ENCODE data around the gene SSNA1.

The SSNA1 gene

DNA sequence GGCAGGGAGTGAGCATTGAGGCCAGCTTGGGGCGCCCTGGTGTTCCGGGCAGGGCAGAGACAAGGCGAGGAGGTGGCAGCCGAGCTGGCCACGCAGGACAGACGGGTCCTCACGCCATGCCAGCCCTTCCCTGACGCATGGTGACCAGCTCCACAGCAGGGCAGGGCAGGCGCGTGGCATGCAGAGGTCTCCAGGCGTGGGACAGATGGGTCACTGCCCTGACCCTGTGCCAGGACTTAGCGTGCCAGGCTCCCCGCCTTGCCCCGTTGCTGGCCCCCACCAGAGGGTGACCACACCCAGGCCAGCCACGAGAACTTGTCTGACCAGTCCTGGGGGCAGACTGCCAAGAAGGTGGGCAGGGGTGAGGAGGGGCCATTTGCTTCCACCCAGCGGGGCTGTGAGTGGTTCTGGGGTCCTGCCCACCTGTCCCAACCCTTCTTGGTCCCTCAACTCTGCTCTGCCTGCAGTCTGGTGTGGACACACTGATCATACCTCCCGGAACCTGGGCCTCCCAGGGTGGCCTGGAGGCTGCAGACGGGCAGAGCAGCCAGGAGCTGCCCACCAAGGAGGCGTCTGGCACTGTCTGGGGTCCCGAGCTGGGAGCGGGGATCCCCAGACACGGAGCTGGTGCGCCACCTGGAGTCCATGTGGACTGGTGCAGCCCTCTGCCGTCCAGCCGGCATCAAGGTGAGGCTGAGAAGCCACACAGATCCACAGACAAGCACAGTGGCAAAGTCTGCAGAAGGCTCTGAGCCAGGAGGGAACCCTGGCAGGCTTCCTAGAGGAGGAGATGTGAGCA, 38.8 kb downstream of the SSNA1 start, which contains the start of gene RNF224 (continued):
- TF ChIP-seq KLF8 (tag by site-specific recombination; IDR thresholded peaks at IDR 0.05) (peak; percentile 51; the same call in 1 of the 2 replicates), ZNF324 (tag by site-specific recombination; IDR thresholded peaks at IDR 0.05) (0 out of 2 replicates have a peak, but pooled peaks have one; percentile 18), SETDB1 (IDR thresholded peaks at IDR 0.05; ENCODE audit: insufficient read length, low read length) (no peak), ZBTB8A (tag by site-specific recombination; IDR thresholded peaks at IDR 0.05) (no peak), ZNF2 (tag by site-specific recombination; IDR thresholded peaks at IDR 0.05) (peak; percentile 63; the same call in 1 of the 2 replicates), ZNF174 (tag by site-specific recombination; IDR thresholded peaks at IDR 0.05) (no peak), GLIS1 (tag by site-specific recombination; IDR thresholded peaks at IDR 0.05) (peak; percentile 81), ZBTB17 (tag by site-specific recombination; IDR thresholded peaks at IDR 0.05) (peak; percentile 85), ZNF549 (tag by site-specific recombination; IDR thresholded peaks at IDR 0.05) (no peak), ZNF600 (tag by site-specific recombination; IDR thresholded peaks at IDR 0.05) (no peak), SP7 (tag by site-specific recombination; IDR thresholded peaks at IDR 0.05) (peak; percentile 17; the same call in 1 of the 2 replicates), ZNF521 (tag by site-specific recombination; IDR thresholded peaks at IDR 0.05) (no peak), GFI1B (tag by site-specific recombination; IDR thresholded peaks at IDR 0.05) (no peak), ZNF140 (tag by site-specific recombination; IDR thresholded peaks at IDR 0.05) (no peak), ZNF837 (tag by site-specific recombination; IDR thresholded peaks at IDR 0.05) (no peak)
- TF ChIP-seq, protein P1, sequence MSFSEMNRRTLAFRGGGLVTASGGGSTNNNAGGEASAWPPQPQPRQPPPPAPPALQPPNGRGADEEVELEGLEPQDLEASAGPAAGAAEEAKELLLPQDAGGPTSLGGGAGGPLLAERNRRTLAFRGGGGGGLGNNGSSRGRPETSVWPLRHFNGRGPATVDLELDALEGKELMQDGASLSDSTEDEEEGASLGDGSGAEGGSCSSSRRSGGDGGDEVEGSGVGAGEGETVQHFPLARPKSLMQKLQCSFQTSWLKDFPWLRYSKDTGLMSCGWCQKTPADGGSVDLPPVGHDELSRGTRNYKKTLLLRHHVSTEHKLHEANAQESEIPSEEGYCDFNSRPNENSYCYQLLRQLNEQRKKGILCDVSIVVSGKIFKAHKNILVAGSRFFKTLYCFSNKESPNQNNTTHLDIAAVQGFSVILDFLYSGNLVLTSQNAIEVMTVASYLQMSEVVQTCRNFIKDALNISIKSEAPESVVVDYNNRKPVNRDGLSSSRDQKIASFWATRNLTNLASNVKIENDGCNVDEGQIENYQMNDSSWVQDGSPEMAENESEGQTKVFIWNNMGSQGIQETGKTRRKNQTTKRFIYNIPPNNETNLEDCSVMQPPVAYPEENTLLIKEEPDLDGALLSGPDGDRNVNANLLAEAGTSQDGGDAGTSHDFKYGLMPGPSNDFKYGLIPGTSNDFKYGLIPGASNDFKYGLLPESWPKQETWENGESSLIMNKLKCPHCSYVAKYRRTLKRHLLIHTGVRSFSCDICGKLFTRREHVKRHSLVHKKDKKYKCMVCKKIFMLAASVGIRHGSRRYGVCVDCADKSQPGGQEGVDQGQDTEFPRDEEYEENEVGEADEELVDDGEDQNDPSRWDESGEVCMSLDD (tag by site-specific recombination; IDR thresholded peaks at IDR 0.05): peak; percentile 88
- TF ChIP-seq, protein P2, sequence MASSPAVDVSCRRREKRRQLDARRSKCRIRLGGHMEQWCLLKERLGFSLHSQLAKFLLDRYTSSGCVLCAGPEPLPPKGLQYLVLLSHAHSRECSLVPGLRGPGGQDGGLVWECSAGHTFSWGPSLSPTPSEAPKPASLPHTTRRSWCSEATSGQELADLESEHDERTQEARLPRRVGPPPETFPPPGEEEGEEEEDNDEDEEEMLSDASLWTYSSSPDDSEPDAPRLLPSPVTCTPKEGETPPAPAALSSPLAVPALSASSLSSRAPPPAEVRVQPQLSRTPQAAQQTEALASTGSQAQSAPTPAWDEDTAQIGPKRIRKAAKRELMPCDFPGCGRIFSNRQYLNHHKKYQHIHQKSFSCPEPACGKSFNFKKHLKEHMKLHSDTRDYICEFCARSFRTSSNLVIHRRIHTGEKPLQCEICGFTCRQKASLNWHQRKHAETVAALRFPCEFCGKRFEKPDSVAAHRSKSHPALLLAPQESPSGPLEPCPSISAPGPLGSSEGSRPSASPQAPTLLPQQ (tag by site-specific recombination; IDR thresholded peaks at IDR 0.05): no peak

DNA sequence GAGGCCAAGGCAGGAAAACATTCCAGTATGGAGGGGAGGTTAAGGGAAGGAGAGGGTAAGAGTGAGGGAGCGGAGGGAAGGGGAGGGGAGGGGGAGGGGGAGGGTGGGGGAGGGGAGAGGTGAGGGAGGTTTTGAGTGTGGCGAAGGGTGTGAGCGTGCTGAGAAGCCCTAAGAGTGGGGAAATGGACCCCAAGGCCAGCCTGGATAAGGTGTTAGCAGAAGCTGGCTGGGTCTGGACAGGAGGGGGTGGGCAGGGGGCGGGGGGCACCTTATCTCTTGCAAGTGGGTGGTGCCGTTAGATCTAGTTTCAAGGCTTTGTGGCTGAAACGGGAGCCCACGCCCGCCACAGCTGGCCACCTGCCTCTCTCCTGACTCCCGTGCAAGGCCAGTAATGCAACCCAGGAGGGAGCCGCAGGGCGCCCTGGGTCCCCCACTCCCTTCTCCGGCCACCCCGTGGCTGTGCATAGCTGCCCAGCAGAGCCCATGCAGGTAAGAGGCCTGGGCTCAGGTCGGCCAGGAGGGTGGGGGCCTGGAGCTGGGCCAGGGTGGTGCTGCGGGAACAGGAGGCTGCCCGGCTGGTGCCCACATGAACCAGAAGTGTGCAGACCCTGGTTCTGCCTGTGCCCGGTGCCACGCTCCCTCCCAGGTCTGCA, 39.5 kb downstream of the SSNA1 start:
- Histone ChIP-seq H3K36me3 (ENCODE audit: control insufficient read depth in 2 of 2, insufficient read depth in 1 of 2, low read length in 2 of 2) (no peaks in the 10 kb centered on the region), H3K4me1 (ENCODE audit: control insufficient read depth, insufficient read depth, low read length) (peaks cover under 1% of the 10 kb centered on the region), H3K4me3 (ENCODE audit: low read depth, low read length) (no peak overlapping the region), H3K9me3 (ENCODE audit: control insufficient read depth, insufficient read depth, low read depth, low read length) (no peaks in the 10 kb centered on the region), H3K27ac (ENCODE audit: extremely low read depth, low read depth, low read length) (no peak overlapping the region)
- ChIA-PET CTCF (interaction anchor here (0.6 to 6.7 kb wide), 25 partner anchors 9 to 440 kb away, joined by 3 to 69 read pairs (median 6); partner anchors contain the start of genes ABCA2, ANAPC2, LRRC26 and MAN1B1), POLR2A (interaction anchor here (0.6 to 17.2 kb wide), 9 partner anchors 13 to 182 kb away, joined by 3 to 304 read pairs (median 5); partner anchors contain the start of genes ANAPC2, NDOR1, NPDC1 and SAPCD2)
- TF ChIP-seq ZNF335 (tag by site-specific recombination; conservative IDR thresholded peaks at IDR 0.05): 0 out of 2 replicates have a peak, but pooled peaks have one; percentile 16
- 0 out of 2 replicates have a peak, but pooled peaks have one; percentile 1 for TF ChIP-seq WT1 (tag by site-specific recombination; IDR thresholded peaks at IDR 0.05)
- TF ChIP-seq ZNF10 (tag by site-specific recombination; IDR thresholded peaks at IDR 0.05): no peak
- no peak for TF ChIP-seq ZNF169 (tag by site-specific recombination; IDR thresholded peaks at IDR 0.05)
- no peak for TF ChIP-seq ZBTB17 (tag by site-specific recombination; IDR thresholded peaks at IDR 0.05)
- TF ChIP-seq ZNF76 (tag by site-specific recombination; IDR thresholded peaks at IDR 0.05; ENCODE audit: borderline replicate concordance, low read depth): no peak
- peak; percentile 51 for TF ChIP-seq HIC1 (tag by site-specific recombination; IDR thresholded peaks at IDR 0.05)
- no peak for TF ChIP-seq ZBTB26 (tag by site-specific recombination; optimal IDR thresholded peaks at IDR 0.05)

Data from HEK293 (cell line).